Sigmoid colon (tissue), 4 donors: ENCODE results near the gene MORF4L1.

ENCODE experiments used
- CTCF ChIP-seq, 4 experiments: fragments of 450-650 bp in 3 of 4; fragments of 200-600 bp in 1 of 4; IDR thresholded peaks; one replicate each; pipeline ENCODE4 v1.5.1; 2016 to 2019; ENCODE audit warnings: antibody characterized with exemption in 4 of 4, mild to moderate bottlenecking in 3 of 4, moderate library complexity in 2 of 4
- EP300 ChIP-seq, 4 donors: sonication (generic); formaldehyde crosslinking; IDR thresholded peaks; one replicate each; pipeline ENCODE4 v1.6.1; 2017; ENCODE audit warnings: antibody characterized with exemption in 4 of 4
- POLR2A ChIP-seq, 2 donors: fragments of 450-650 bp; IDR thresholded peaks; one replicate each; pipeline ENCODE4 v1.6.1; 2016; ENCODE audit warnings: antibody characterized with exemption in 2 of 2, mild to moderate bottlenecking in 2 of 2, moderate library complexity in 2 of 2
- POLR2AphosphoS5 ChIP-seq, 4 donors: sonication (generic); formaldehyde crosslinking; IDR thresholded peaks; one replicate each; pipeline ENCODE4 v1.6.1; 2017; ENCODE audit warnings: antibody characterized with exemption in 4 of 4

GRCh38 chr15:78841376-78841706 is 31.3 kb upstream of the MORF4L1 start:
- TF ChIP-seq POLR2A (IDR thresholded peaks at IDR 0.05) (no peak), CTCF (IDR thresholded peaks at IDR 0.05) (no peak), POLR2AphosphoS5 (IDR thresholded peaks at IDR 0.05) (no peak), EP300 (IDR thresholded peaks at IDR 0.05) (no peak)
